Cardiac fibroblast (primary cell): ENCODE data around the gene FCRL5.

Experiments used
- DNase-seq, 2 donors: peaks; one replicate each; pipeline versions ENCODE4 v3.0.0 to v3.0.0-alpha.2; 2010; ENCODE audit warnings: low read depth in 2 of 2
- H3K4me3 ChIP-seq, 2 donors: replicated peaks in 1 of 2; 1 replicate in 1 of 2; 2 replicates in 1 of 2; pipeline ENCODE4 v1.5.1; 2011; ENCODE audit warnings: low read depth in 2 of 2, low read length in 2 of 2, mild to moderate bottlenecking in 2 of 2, moderate library complexity in 1 of 2
- CTCF ChIP-seq: IDR thresholded peaks from one replicate; pipeline ENCODE4 v1.5.1; 2011; ENCODE audit warnings: low read depth, mild to moderate bottlenecking, low read length, inconsistent platforms

The FCRL5 gene

GRCh38 chr1:157504646-157505045 lies 47.7 kb downstream of the FCRL5 start:
- no peak overlapping the region for H3K4me3 ChIP-seq
- no peak for DNase-seq
- no peak for TF ChIP-seq CTCF

- DNase-seq = no peak
- no peak for TF ChIP-seq CTCF
Measured at GRCh38 chr1:157499521-157499920, 52.8 kb downstream of the FCRL5 start.

GRCh38 chr1:157498736-157499090 lies 53.6 kb downstream of the FCRL5 start:
- DNase-seq = no peak
- no peak for TF ChIP-seq CTCF

More at GRCh38 chr1:157499521-157499920, 52.8 kb downstream of the FCRL5 start:
- H3K4me3 ChIP-seq = no peak overlapping the region

GRCh38 chr1:157497987-157498735 lies 54.2 kb downstream of the FCRL5 start:
- TF ChIP-seq CTCF = no peak
- DNase-seq = no peak
- H3K4me3 ChIP-seq = no peak overlapping the region

More at GRCh38 chr1:157498736-157499090, 53.6 kb downstream of the FCRL5 start:
- H3K4me3 ChIP-seq = no peak overlapping the region

- no peak for TF ChIP-seq CTCF
- H3K4me3 ChIP-seq = no peak overlapping the region
- DNase-seq = no peak
Measured at GRCh38 chr1:157497284-157497683, 55.0 kb downstream of the FCRL5 start.

- H3K4me3 ChIP-seq = no peak overlapping the region
- TF ChIP-seq CTCF = peak; percentile 81
- peak; percentile 40 to 56 for DNase-seq
Measured at GRCh38 chr1:157496121-157496526, 56.2 kb downstream of the FCRL5 start.

- no peak for DNase-seq
- H3K4me3 ChIP-seq = no peak overlapping the region
- TF ChIP-seq CTCF = no peak
Measured at GRCh38 chr1:157495285-157495684, 57.0 kb downstream of the FCRL5 start.
